Measurements from ENCODE around the gene CBX6.
A peak's percentile ranks its signal among the peaks of the same experiment; 100 is the strongest.

The CBX6 gene

DNA sequence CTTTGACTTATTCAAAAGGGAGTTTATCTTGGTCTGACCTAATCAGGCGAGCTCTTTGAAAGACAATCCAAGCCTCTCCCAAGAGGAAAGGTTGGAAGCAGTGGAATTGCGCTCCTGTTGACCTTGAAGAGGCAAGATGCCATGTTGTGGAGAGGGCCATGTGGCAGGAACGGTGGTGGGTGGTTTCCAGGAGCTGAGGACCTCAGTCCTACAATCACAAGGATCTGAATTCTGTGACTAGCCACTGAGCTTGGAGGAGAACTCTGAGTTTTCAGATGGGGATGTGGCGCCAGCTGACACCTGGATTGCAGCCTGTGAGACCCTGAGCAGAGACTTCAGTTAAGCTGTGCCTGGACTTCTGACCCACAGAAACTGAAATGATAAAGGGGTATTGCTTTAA is 6.0 kb upstream of the CBX6 start:
- TF ChIP-seq MAX (IDR thresholded peaks at IDR 0.05; ENCODE audit: low read depth, low read length) (no peak), MYC (IDR thresholded peaks at IDR 0.05; ENCODE audit: low read depth, low read length) (no peak), POLR2A (IDR thresholded peaks at IDR 0.05; ENCODE audit: extremely low read depth, insufficient read length) (no peak), CTCF (IDR thresholded peaks at IDR 0.05; ENCODE audit: low read depth, low read length) (no peak)
- H3K4me3 ChIP-seq (ENCODE audit: low read depth, low read length): no peak overlapping the region
- DNase-seq (ENCODE audit: low read depth): no peak

DNA sequence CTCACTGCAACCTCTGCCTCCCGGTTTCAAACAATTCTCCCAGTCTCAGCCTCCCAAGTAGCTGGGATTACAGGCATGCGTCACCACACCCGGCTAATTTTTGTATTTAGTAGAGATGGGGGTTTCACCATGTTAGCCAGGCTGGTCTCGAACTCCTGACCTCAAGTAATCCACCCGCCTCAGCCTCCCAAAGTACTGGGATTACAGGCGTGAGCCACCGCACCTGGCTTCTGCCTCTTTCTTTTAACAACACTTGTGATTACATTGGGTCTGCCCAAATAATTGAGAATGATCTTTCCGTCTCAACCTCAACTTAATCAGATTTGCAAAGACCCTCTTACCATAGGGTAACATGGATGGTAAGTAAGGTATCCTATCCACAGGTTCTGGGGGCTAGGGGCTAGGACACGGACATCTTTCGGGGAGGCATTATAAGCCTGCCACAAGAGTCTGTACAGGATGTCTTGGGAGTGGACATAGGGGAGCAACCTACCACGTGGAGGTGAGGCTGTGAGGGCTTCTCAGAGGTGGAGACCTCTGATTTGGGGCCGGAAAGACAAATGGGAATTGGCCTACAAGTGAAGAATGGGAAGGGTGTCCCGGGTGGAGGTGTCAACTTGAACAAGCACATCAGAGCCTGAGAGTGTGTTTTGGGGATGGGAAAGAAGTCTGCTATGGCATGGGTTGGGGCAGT is 2.7 kb upstream of the CBX6 start:
- DNase-seq (ENCODE audit: low read depth): no peak
- H3K4me3 ChIP-seq (ENCODE audit: low read depth, low read length): no peak overlapping the region
- TF ChIP-seq MAX (IDR thresholded peaks at IDR 0.05; ENCODE audit: low read depth, low read length) (no peak), CTCF (IDR thresholded peaks at IDR 0.05; ENCODE audit: low read depth, low read length) (no peak), POLR2A (IDR thresholded peaks at IDR 0.05; ENCODE audit: extremely low read depth, insufficient read length) (no peak), MYC (IDR thresholded peaks at IDR 0.05; ENCODE audit: low read depth, low read length) (no peak)

DNA sequence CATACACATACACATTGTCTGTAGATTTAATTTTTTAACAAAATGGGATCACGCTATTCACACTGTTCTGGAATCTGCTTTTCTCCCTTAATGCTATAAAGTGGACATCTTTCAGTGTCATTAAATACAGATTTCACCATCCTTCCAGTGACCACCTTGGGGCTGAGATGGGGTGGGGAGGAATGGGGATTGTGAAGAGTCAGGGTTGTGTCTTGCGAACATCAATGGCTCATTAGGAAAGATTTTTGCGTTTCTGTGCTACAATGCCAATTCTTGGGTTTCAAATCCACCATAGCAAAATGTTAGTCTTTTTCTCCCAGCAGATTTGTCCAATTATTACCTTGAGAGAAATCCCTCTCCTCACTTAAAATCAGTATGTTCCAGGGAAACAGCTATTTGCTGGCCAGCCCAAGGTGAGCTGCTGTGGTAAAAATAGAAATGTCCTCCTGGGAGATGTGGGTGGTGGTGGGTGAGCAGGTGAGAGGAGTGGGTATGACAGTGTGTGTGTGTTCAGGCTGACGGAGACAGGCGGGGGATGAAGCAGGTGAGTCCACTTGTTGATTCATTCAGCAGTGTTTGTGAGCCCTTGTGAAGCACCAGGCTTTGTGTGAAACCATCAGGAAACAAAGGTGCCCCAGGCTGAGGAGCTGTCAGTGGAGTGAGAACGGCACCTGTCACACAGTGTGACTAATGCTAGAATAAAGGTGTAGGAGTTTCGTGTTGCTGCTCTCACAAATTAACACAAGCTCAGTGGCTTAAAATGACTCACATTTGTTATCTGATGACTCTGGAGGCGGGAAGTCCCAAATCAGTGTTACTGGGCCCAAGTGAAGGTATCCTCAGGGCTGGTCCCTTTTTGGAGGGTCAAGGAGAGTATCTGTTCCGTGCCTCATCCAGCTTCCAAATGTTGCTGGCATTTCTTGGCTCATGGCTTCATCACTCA is 1.7 kb upstream of the CBX6 start:
- H3K4me3 ChIP-seq (ENCODE audit: low read depth, low read length): no peak overlapping the region
- no peak for DNase-seq (ENCODE audit: low read depth)
- TF ChIP-seq POLR2A (IDR thresholded peaks at IDR 0.05; ENCODE audit: extremely low read depth, insufficient read length): no peak
- TF ChIP-seq MAX (IDR thresholded peaks at IDR 0.05; ENCODE audit: low read depth, low read length): no peak
- no peak for TF ChIP-seq CTCF (IDR thresholded peaks at IDR 0.05; ENCODE audit: low read depth, low read length)
- no peak for TF ChIP-seq MYC (IDR thresholded peaks at IDR 0.05; ENCODE audit: low read depth, low read length)

DNA sequence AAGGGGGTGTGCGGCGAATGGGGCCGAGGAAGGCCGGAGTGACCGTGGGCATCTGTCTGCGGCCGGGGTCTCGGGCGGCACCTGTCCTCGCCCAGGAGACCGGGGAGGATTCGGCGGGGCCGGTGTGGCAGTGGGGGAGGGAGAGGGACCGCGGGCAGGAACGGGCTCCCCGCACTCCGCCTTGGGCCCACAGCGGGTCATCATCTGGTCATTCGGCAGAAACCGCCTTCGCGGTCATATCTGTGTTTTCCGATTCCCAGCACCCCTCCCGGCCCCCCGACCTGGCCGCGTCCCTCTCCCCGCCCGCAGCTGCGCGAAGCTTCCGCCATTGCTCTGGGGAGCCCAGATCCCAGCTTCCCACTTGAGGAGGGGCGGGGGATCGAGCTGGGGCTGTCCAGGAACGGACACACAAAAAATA is 824 bp upstream of the CBX6 start:
- TF ChIP-seq MYC (IDR thresholded peaks at IDR 0.05; ENCODE audit: low read depth, low read length) (no peak), POLR2A (IDR thresholded peaks at IDR 0.05; ENCODE audit: extremely low read depth, insufficient read length) (no peak), CTCF (IDR thresholded peaks at IDR 0.05; ENCODE audit: low read depth, low read length) (no peak), MAX (IDR thresholded peaks at IDR 0.05; ENCODE audit: low read depth, low read length) (no peak)
- DNase-seq (ENCODE audit: low read depth): peak; percentile 35
- H3K4me3 ChIP-seq (ENCODE audit: low read depth, low read length): peak overlapping the region; percentile 57

DNA sequence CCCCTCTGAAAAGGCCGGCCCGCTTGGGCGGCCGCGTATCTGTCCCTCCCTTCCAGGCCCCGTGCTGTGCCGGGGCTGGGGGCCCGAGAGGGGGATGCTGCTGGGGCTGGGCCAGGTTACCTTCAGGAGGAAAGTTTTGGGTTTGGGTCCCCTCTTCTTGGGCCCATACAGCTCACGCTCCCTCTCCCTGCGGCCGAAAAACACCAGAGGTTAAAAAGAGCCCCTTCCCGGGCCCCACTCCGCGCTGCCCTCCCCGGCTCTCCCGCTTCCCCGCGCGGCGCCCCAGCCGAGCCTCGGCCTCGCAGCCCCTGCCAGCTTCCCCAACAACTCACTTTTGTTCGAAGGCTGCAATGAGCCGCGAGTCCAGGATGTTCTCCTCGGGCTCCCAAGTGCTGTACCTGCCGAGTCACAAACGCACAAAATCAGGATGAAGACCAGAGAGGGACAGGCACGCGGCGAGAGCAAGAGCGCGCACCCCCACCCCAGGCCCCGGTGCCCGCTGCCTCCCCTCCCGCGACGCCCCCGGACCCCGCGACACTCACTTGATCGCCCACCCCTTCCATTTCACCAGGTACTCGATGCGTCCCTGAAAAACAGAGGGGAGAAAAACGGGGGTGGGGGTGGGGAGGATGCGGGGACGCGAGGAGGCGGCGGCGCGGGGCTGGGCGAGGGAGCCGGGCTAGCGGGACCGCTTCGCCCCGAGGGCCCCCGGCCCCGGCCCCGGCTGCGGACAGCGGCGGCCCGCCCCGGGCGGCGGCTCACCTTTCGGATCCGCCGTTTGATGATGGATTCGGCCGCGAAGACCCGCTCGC is 450 bp downstream of the CBX6 start:
- TF ChIP-seq CTCF (IDR thresholded peaks at IDR 0.05; ENCODE audit: low read depth, low read length): no peak
- TF ChIP-seq MAX (IDR thresholded peaks at IDR 0.05; ENCODE audit: low read depth, low read length): no peak
- no peak for TF ChIP-seq MYC (IDR thresholded peaks at IDR 0.05; ENCODE audit: low read depth, low read length)
- TF ChIP-seq POLR2A (IDR thresholded peaks at IDR 0.05; ENCODE audit: extremely low read depth, insufficient read length): no peak
- H3K4me3 ChIP-seq (ENCODE audit: low read depth, low read length): peak overlapping the region; percentile 66
- peak; percentile 41 for DNase-seq (ENCODE audit: low read depth)
